Embryonic facial prominence (tissue), 1 donor: Measurements from ENCODE around the gene ABCG4.
"Not testable (repeated sequence)": the region's sequence is repeated elsewhere in the genome, so short reads cannot be mapped to it uniquely, and the experiment has no call there.

Source experiments
- DNase-seq: peaks from one replicate; pipeline ENCODE4 v3.0.0-alpha.2; 2016; ENCODE audit errors: extremely low spot score

The ABCG4 gene

GRCh38 chr11:119153049-119153818, 4.4 kb downstream of the ABCG4 start:
- DNase-seq: no peak

GRCh38 chr11:119154178-119154577, 5.3 kb downstream of the ABCG4 start:
- no peak for DNase-seq

- DNase-seq: no peak
Measured at GRCh38 chr11:119155733-119156492, 7.1 kb downstream of the ABCG4 start.

GRCh38 chr11:119156496-119156895, 7.6 kb downstream of the ABCG4 start:
- no peak for DNase-seq

- DNase-seq: no peak
Measured at GRCh38 chr11:119157063-119157462, 8.2 kb downstream of the ABCG4 start.

GRCh38 chr11:119158467-119158866, 9.6 kb downstream of the ABCG4 start:
- no peak for DNase-seq

- DNase-seq: no peak
Measured at GRCh38 chr11:119160151-119160550, 11.3 kb downstream of the ABCG4 start.

- no peak for DNase-seq
Measured at GRCh38 chr11:119161871-119162270, 13.0 kb downstream of the ABCG4 start.

GRCh38 chr11:119166368-119167076, 17.7 kb downstream of the ABCG4 start:
- DNase-seq: no peak

- DNase-seq: not testable (repeated sequence)
Measured at GRCh38 chr11:119167077-119167458, 18.2 kb downstream of the ABCG4 start.

GRCh38 chr11:119167933-119168332, 19.1 kb downstream of the ABCG4 start:
- no peak for DNase-seq

- DNase-seq: peak; percentile 66
Measured at GRCh38 chr11:119168471-119169281, 19.8 kb downstream of the ABCG4 start, which contains the start of gene NLRX1. Gene NLRX1 (plus strand): TSS chr11:119168725. CDS start chr11:119171404, 2,679 bp downstream.

- no peak for DNase-seq
Measured at GRCh38 chr11:119169282-119169719, 20.4 kb downstream of the ABCG4 start.

GRCh38 chr11:119172513-119172912, 23.7 kb downstream of the ABCG4 start:
- no peak for DNase-seq

- DNase-seq: no peak
Measured at GRCh38 chr11:119173453-119173852, 24.6 kb downstream of the ABCG4 start.

- DNase-seq: no peak
Measured at GRCh38 chr11:119175493-119176077, 26.7 kb downstream of the ABCG4 start.

GRCh38 chr11:119178166-119178680, 29.4 kb downstream of the ABCG4 start:
- no peak for DNase-seq

- no peak for DNase-seq
Measured at GRCh38 chr11:119179342-119179741, 30.5 kb downstream of the ABCG4 start.

- DNase-seq: no peak
Measured at GRCh38 chr11:119179983-119180382, 31.1 kb downstream of the ABCG4 start.

GRCh38 chr11:119180729-119181676, 32.2 kb downstream of the ABCG4 start:
- no peak for DNase-seq
